ENCODE measurements around the gene SMYD4. TPM values are rescaled to one million over a fixed set of nuclear protein-coding genes. Genes with fewer than 3 reads are reported as not detected.
"Not testable (repeated sequence)": the region's sequence is repeated elsewhere in the genome, so short reads cannot be mapped to it uniquely, and the experiment has no call there.

Gene SMYD4
- total RNA-seq, 2 experiments from 2014 or later = 14.5 to 15.8 TPM

- intact Hi-C loops (cut with micrococcal nuclease) = no loop called here
- ChIA-PET POLR2A (no interaction called here), CTCF (no interaction called here)
Measured at GRCh38 chr17:1776857-1777256, 52.8 kb downstream of the SMYD4 start.

GRCh38 chr17:1776328-1776727, 53.4 kb downstream of the SMYD4 start:
- intact Hi-C loops (cut with micrococcal nuclease) = no loop called here
- ChIA-PET CTCF (no interaction called here), POLR2A (no interaction called here)
- no peaks in the 10 kb centered on the region for H3K9me3 Mint-ChIP-seq
- DNase-seq = no peak
- H3K36me3 Mint-ChIP-seq = peaks cover 9% of the 10 kb centered on the region
- H3K27ac Mint-ChIP-seq = no peak overlapping the region
- H3K4me1 Mint-ChIP-seq (ENCODE audit: low read depth) = no peaks in the 10 kb centered on the region
- no peak overlapping the region for H3K4me3 Mint-ChIP-seq
- no peaks in the 10 kb centered on the region for H3K27me3 Mint-ChIP-seq

More at GRCh38 chr17:1776857-1777256, 52.8 kb downstream of the SMYD4 start:
- Mint-ChIP-seq H3K4me3 (no peak overlapping the region), H3K27me3 (no peaks in the 10 kb centered on the region), H3K9me3 (no peaks in the 10 kb centered on the region), H3K27ac (no peak overlapping the region), H3K36me3 (peaks cover 13% of the 10 kb centered on the region), H3K4me1 (ENCODE audit: low read depth) (no peaks in the 10 kb centered on the region)
- DNase-seq = no peak

DNA sequence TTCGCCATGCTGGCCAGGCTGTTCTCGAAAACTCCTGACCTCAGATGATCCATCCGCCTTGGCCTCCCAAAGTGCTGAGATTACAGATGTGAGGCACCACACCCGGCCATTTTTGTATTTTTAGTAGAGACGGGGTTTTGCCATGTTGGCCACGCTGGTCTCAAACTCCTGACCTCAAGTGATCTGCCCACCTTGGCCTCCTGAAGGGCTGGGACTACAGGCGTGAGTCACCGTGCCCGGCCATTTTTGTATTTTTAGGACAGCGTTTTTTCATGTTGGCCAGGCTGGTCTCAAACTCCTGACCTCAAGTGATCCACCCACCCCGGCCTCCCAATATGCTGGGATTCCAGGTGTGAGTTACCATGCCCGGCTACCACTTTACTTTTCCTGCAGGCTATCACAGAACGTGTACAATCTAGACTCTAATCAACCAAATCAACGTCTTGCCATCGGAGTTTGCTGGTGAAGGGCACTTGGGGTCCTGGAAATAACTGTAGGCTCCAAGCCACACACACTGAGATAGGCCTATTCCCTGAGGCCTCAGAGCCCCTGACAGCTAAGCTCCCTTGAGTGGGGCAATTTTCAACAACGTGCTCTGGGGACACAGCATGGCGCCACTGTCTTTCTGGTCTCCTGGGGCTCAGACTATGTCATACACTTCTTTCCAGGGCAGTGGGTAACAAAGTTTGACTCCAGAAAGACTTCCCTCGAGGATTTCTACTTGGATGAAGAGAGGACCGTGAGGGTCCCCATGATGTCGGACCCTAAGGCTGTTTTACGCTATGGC, 55.1 kb downstream of the SMYD4 start:
- intact Hi-C loops (cut with micrococcal nuclease) = no loop called here
- Mint-ChIP-seq H3K36me3 (peaks cover 3% of the 10 kb centered on the region), H3K27me3 (no peaks in the 10 kb centered on the region), H3K9me3 (no peaks in the 10 kb centered on the region), H3K4me3 (no peak overlapping the region), H3K27ac (no peak overlapping the region), H3K4me1 (ENCODE audit: low read depth) (peaks cover under 1% of the 10 kb centered on the region)
- CTCF ChIA-PET = no interaction called here
- POLR2A ChIA-PET = no interaction called here
- DNase-seq = no peak

GRCh38 chr17:1773696-1774181, 56.0 kb downstream of the SMYD4 start:
- H3K27ac Mint-ChIP-seq = no peak overlapping the region
- ChIA-PET CTCF (interaction anchor here (1.5 kb wide), 1 partner anchor 57 kb away, joined by 3 read pairs; no protein-coding TSS in a partner anchor), POLR2A (no interaction called here)
- DNase-seq = no peak
- H3K36me3 Mint-ChIP-seq = peaks cover 3% of the 10 kb centered on the region
- no peaks in the 10 kb centered on the region for H3K27me3 Mint-ChIP-seq
- H3K4me1 Mint-ChIP-seq (ENCODE audit: low read depth) = peaks cover 2% of the 10 kb centered on the region
- no peaks in the 10 kb centered on the region for H3K9me3 Mint-ChIP-seq
- H3K4me3 Mint-ChIP-seq = no peak overlapping the region
- intact Hi-C loops (cut with micrococcal nuclease) = no loop called here

GRCh38 chr17:1773000-1773695, 56.6 kb downstream of the SMYD4 start:
- H3K9me3 Mint-ChIP-seq; H3K27me3 Mint-ChIP-seq; DNase-seq; H3K27ac Mint-ChIP-seq; H3K4me1 Mint-ChIP-seq (ENCODE audit: low read depth); POLR2A ChIA-PET; H3K36me3 Mint-ChIP-seq; intact Hi-C loops (cut with micrococcal nuclease); H3K4me3 Mint-ChIP-seq: not testable (repeated sequence)
- CTCF ChIA-PET = interaction anchor here (1.5 kb wide), 1 partner anchor 56 kb away, joined by 3 read pairs; no protein-coding TSS in a partner anchor

DNA sequence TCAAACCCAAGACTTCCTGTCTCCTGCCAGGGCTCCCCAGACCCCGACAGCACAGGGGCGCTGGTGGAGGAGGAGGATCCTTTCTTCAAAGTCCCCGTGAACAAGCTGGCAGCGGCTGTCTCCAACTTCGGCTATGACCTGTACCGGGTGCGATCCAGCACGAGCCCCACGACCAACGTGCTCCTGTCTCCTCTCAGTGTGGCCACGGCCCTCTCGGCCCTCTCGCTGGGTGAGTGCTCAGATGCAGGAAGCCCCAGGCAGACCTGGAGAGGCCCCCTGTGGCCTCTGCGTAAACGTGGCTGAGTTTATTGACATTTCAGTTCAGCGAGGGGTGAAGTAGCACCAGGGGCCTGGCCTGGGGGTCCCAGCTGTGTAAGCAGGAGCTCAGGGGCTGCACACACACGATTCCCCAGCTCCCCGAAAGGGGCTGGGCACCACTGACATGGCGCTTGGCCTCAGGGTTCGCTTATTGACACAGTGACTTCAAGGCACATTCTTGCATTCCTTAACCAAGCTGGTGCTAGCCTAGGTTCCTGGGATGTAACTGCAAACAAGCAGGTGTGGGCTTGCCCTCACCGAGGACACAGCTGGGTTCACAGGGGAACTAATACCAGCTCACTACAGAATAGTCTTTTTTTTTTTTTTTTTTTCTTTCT, 59.8 kb downstream of the SMYD4 start:
- H3K9me3 Mint-ChIP-seq = no peaks in the 10 kb centered on the region
- no peaks in the 10 kb centered on the region for H3K36me3 Mint-ChIP-seq
- H3K4me1 Mint-ChIP-seq (ENCODE audit: low read depth) = peaks cover 2% of the 10 kb centered on the region
- no peak for DNase-seq
- CTCF ChIA-PET = no interaction called here
- no peaks in the 10 kb centered on the region for H3K27me3 Mint-ChIP-seq
- POLR2A ChIA-PET = no interaction called here
- intact Hi-C loops (cut with micrococcal nuclease) = no loop called here
- H3K27ac Mint-ChIP-seq = no peak overlapping the region
- H3K4me3 Mint-ChIP-seq = no peak overlapping the region

- DNase-seq = no peak
- Mint-ChIP-seq H3K27ac (no peak overlapping the region), H3K27me3 (no peaks in the 10 kb centered on the region), H3K4me3 (no peak overlapping the region), H3K9me3 (no peaks in the 10 kb centered on the region), H3K36me3 (no peaks in the 10 kb centered on the region), H3K4me1 (ENCODE audit: low read depth) (peaks cover 21% of the 10 kb centered on the region)
- CTCF ChIA-PET = no interaction called here
- intact Hi-C loops (cut with micrococcal nuclease) = no loop called here
- POLR2A ChIA-PET = no interaction called here
Measured at GRCh38 chr17:1767358-1767757, 62.3 kb downstream of the SMYD4 start.

DNA sequence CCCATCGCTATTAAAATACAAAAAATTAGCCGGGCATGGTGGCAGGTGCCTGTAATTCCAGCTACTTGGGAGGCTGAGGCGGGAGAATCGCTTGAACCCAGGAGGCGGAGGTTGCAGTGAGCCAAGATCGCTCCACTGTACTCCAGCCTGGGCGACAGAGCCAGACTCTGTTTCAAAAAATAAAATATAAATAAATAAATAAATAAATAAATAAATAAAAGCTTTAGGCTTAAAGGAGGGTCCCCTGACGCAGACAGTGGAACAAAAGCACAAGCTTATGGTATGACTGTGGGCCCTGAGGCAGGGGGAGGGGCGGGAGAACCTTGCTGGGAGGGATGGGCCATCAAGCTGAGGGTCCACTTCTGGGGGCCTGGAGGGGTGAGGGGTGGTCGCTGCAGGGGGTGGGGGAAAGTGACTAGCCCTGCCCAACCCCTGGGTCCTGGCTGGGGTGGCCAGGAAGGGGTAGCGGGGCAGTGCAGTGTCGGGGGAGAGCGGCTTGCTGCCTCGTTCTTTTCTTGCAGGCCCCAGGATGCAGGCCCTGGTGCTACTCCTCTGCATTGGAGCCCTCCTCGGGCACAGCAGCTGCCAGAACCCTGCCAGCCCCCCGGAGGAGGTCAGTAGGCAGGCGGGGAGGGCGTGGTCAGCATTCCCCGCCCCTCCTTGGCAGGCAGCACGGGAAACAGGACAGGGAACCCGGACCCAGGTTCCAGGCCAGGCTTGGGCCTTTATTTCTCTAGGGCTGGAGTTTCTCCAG, 63.1 kb downstream of the SMYD4 start:
- Mint-ChIP-seq H3K4me3 (no peak overlapping the region), H3K27me3 (no peaks in the 10 kb centered on the region), H3K36me3 (no peaks in the 10 kb centered on the region), H3K27ac (no peak overlapping the region), H3K4me1 (ENCODE audit: low read depth) (peaks cover 27% of the 10 kb centered on the region), H3K9me3 (no peaks in the 10 kb centered on the region)
- CTCF ChIA-PET = interaction anchor here (0.7 kb wide), 1 partner anchor 46 kb away, joined by 3 read pairs; no protein-coding TSS in a partner anchor
- intact Hi-C loops (cut with micrococcal nuclease) = no loop called here
- POLR2A ChIA-PET = interaction anchor here (0.6 to 1.2 kb wide), 2 partner anchors 49 to 75 kb away, joined by 3 to 7 read pairs; no protein-coding TSS in a partner anchor
- DNase-seq = no peak

- intact Hi-C loops (cut with micrococcal nuclease) = no loop called here
Measured at GRCh38 chr17:1765576-1765975, 64.1 kb downstream of the SMYD4 start.

DNA sequence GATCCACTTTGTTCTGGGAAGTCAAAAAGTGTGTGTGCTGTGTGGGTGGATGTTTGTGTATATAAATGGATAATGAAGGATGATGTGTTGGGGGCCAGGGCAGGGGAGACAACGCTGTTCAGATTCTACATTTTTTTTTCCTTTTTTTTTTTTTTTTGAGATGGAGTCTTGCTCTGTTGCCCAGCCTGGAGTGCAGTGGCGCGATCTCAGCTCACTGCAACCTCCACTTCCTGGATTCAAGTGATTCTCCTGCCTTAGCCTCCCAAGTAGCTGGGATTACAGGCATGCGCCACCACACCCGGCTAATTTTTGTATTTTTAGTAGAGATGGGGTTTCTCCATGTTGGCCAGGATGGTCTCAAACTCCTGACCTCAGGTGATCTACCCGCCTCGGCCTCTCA, 65.0 kb downstream of the SMYD4 start:
- H3K9me3 Mint-ChIP-seq; H3K4me3 Mint-ChIP-seq; intact Hi-C loops (cut with micrococcal nuclease); H3K36me3 Mint-ChIP-seq; DNase-seq; H3K27me3 Mint-ChIP-seq; H3K27ac Mint-ChIP-seq; POLR2A ChIA-PET: not testable (repeated sequence)
- CTCF ChIA-PET = interaction anchor here (1.1 kb wide), 1 partner anchor 43 kb away, joined by 3 read pairs; no protein-coding TSS in a partner anchor
- peaks cover 27% of the 10 kb centered on the region for H3K4me1 Mint-ChIP-seq (ENCODE audit: low read depth)

More at GRCh38 chr17:1765576-1765975, 64.1 kb downstream of the SMYD4 start:
- Mint-ChIP-seq H3K27ac (no peak overlapping the region), H3K4me1 (ENCODE audit: low read depth) (peaks cover 27% of the 10 kb centered on the region), H3K9me3 (no peaks in the 10 kb centered on the region), H3K36me3 (no peaks in the 10 kb centered on the region), H3K27me3 (no peaks in the 10 kb centered on the region), H3K4me3 (no peak overlapping the region)
- no peak for DNase-seq
- POLR2A ChIA-PET = interaction anchor here (0.6 to 1.2 kb wide), 2 partner anchors 48 to 76 kb away, joined by 3 to 7 read pairs; no protein-coding TSS in a partner anchor
- CTCF ChIA-PET = no interaction called here

- H3K36me3 Mint-ChIP-seq = no peaks in the 10 kb centered on the region
- peaks cover 24% of the 10 kb centered on the region for H3K4me1 Mint-ChIP-seq (ENCODE audit: low read depth)
- ChIA-PET POLR2A (no interaction called here), CTCF (interaction anchor here (1.1 kb wide), 1 partner anchor 43 kb away, joined by 3 read pairs; no protein-coding TSS in a partner anchor)
- H3K4me3 Mint-ChIP-seq = no peak overlapping the region
- peak; percentile 46 for DNase-seq
- no peak overlapping the region for H3K27ac Mint-ChIP-seq
- H3K27me3 Mint-ChIP-seq = no peaks in the 10 kb centered on the region
- no peaks in the 10 kb centered on the region for H3K9me3 Mint-ChIP-seq
- intact Hi-C loops (cut with micrococcal nuclease) = no loop called here
Measured at GRCh38 chr17:1764284-1764683, 65.4 kb downstream of the SMYD4 start.

Data from activated CD4-positive, alpha-beta memory T cell treated with anti-CD3 and anti-CD28 coated beads for 36 hours (primary cell).